AG10803 (cell line): ENCODE measurements around the gene SPON1.
A peak's percentile ranks its signal among the peaks of the same experiment; 100 is the strongest.

Experiments
- DNase-seq: peaks from one replicate; pipeline ENCODE4 v3.0.0; 2010; ENCODE audit warnings: low read depth
- H3K4me3 ChIP-seq: 2 replicates; pipeline ENCODE4 v1.5.1; 2011; ENCODE audit warnings: mild to moderate bottlenecking, low read length, control low read depth
- CTCF ChIP-seq: conservative IDR thresholded peaks from 2 replicates; pipeline ENCODE4 v1.5.1; 2011; ENCODE audit warnings: mild to moderate bottlenecking, low read length, control low read depth, inconsistent platforms

Gene SPON1

GRCh38 chr11:14054116-14055107 lies 91.9 kb downstream of the SPON1 start:
- DNase-seq: peak; percentile 99
- TF ChIP-seq CTCF: no peak
- no peak overlapping the region for H3K4me3 ChIP-seq

DNA sequence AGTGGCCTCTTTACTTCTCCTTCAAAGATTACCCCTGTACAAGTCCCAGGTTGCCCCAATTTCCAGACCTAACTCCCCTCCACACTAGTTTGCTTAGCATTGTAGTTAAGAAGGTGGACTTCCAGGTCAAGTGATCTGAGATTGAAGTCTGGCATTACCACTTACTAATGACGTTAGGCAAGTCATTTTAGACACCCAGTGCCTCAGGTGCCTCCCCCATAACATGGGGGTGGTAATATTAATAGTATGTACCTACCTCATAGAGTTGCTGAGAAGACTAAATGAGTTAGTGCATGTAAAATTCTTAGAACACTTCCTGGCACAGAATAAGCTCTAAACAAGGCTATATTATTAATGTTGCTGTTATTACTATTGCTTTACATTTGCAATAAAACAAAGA lies 93.4 kb downstream of the SPON1 start:
- H3K4me3 ChIP-seq: no peak overlapping the region
- DNase-seq: no peak
- TF ChIP-seq CTCF: no peak

DNA sequence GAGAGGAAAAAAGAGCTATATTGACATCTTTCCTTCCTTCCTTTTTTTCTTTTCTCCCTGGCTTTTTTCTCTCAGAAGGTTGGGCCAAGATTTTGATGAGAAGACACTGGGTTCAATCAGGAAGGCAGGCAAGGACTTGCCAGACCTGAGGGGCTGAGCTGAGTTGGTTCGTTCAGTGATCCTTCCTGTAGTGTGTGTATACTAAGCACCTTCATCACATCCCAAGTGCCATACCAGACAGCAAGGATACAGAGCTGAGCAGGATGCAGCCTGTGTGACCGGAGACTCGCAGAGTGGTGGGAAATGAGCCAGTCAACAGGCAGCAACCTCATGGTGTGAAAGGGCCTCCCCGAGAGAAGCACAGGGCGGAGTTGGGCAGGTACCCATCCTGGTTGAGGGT lies 95.5 kb downstream of the SPON1 start:
- no peak overlapping the region for H3K4me3 ChIP-seq
- DNase-seq: no peak
- no peak for TF ChIP-seq CTCF

GRCh38 chr11:14059491-14059890 lies 97.0 kb downstream of the SPON1 start:
- TF ChIP-seq CTCF: no peak
- H3K4me3 ChIP-seq: no peak overlapping the region
- DNase-seq: no peak

DNA sequence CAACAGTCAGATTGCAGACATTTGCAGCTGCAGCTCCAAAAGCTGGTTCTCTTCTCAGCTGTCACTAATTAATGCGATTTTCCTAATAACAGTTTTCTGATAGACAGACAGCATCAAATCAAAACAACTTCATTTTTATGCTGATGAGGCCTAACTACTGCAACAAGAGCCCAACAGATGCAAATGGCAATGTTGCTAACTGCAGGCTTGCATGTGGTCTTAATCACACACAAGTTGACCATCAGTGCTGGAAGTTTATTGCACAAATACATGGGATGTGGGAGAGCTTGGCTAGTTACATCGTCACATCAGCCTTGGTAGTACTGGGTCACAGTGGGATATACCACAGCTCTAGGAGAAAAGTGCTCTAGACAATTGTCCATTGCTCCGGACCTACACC lies 99.2 kb downstream of the SPON1 start:
- DNase-seq: peak; percentile 21
- no peak for TF ChIP-seq CTCF
- no peak overlapping the region for H3K4me3 ChIP-seq

DNA sequence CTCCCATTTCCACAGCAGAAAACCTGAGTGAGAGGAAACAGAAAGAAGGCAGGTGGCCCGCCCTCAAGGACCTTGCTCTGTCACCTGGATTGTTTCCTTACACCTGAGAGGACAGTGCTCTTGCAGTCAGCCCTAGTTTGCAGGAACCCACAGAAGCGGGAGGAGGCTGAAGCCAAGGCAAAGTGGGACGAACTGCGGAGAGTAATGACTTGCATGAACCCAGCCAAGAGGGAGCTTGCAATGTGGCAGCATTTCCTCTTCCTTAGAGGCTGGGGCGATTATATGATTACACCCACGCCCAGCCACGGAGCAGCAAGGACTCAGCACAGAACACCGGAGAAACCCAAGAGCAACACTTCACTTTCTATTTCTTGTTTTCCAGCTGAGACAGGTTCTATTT lies 102.6 kb downstream of the SPON1 start:
- H3K4me3 ChIP-seq: no peak overlapping the region
- TF ChIP-seq CTCF: no peak
- no peak for DNase-seq

- TF ChIP-seq CTCF: no peak
- no peak for DNase-seq
- H3K4me3 ChIP-seq: no peak overlapping the region
Measured at GRCh38 chr11:14065681-14066080, 103.2 kb downstream of the SPON1 start.
